ENCODE measurements around the gene PPP1R9A. TPM values are rescaled to one million over a fixed set of nuclear protein-coding genes. Genes with fewer than 3 reads are reported as not detected.

PPP1R9A gene
- total and polyA plus RNA-seq, 12 donors = 1.4 to 41.9 (median 29.1) TPM

GRCh38 chr7:95200741-95201140 lies 293.3 kb downstream of the PPP1R9A start:
- 87 to 94% methylated on average over 1 of the region's 1 CpG for WGBS, 2 donors
- TF ChIP-seq, protein P1, sequence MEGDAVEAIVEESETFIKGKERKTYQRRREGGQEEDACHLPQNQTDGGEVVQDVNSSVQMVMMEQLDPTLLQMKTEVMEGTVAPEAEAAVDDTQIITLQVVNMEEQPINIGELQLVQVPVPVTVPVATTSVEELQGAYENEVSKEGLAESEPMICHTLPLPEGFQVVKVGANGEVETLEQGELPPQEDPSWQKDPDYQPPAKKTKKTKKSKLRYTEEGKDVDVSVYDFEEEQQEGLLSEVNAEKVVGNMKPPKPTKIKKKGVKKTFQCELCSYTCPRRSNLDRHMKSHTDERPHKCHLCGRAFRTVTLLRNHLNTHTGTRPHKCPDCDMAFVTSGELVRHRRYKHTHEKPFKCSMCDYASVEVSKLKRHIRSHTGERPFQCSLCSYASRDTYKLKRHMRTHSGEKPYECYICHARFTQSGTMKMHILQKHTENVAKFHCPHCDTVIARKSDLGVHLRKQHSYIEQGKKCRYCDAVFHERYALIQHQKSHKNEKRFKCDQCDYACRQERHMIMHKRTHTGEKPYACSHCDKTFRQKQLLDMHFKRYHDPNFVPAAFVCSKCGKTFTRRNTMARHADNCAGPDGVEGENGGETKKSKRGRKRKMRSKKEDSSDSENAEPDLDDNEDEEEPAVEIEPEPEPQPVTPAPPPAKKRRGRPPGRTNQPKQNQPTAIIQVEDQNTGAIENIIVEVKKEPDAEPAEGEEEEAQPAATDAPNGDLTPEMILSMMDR (IDR thresholded peaks at IDR 0.05) = no peak
- H3K27me3 ChIP-seq = no peaks in the 10 kb centered on the region
- peaks cover 0 to 4% (median 0%) of the 10 kb centered on the region in 9 donors for H3K4me1 ChIP-seq
- no peak for DNase-seq
- H3K9me3 ChIP-seq = no peaks in the 10 kb centered on the region
- no peak for ATAC-seq
- no peak overlapping the region for H3K4me3 ChIP-seq
- H3K27ac ChIP-seq = no peak overlapping the region
- no peaks in the 10 kb centered on the region for H3K36me3 ChIP-seq
- intact Hi-C loops (cut with DNase I) = loop anchor here in 1 of 10 donors (10.0 kb wide), 1 partner anchor 536 kb away; no protein-coding TSS in a partner anchor

- peaks cover 0 to 4% (median 0%) of the 10 kb centered on the region in 9 donors for H3K4me1 ChIP-seq
- DNase-seq = no peak
- H3K4me3 ChIP-seq = no peak overlapping the region
- H3K27ac ChIP-seq = no peak overlapping the region
- no peaks in the 10 kb centered on the region for H3K27me3 ChIP-seq
- TF ChIP-seq, protein P1 (IDR thresholded peaks at IDR 0.05) = no peak
- no peaks in the 10 kb centered on the region for H3K9me3 ChIP-seq
- no peaks in the 10 kb centered on the region for H3K36me3 ChIP-seq
- intact Hi-C loops (cut with DNase I) = loop anchor here in 1 of 10 donors (10.0 kb wide), 1 partner anchor 537 kb away; no protein-coding TSS in a partner anchor
- ATAC-seq = no peak
Measured at GRCh38 chr7:95201727-95202126, 294.3 kb downstream of the PPP1R9A start.

DNA sequence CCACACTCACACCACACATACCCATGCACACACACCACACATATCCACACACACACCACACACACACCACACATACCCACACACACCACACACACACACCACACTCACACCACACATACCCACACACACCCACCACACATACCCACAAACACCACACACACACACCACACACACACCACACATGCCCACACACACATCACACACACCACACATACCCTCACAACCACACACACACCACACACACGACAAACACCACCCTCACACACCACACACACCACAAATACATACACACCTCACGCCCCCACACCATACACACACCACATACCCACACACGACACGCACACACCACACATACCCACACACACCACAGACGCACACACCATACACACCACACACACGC lies 297.2 kb downstream of the PPP1R9A start:
- TF ChIP-seq, protein P1 (IDR thresholded peaks at IDR 0.05) = no peak
- Histone ChIP-seq H3K27me3 (no peaks in the 10 kb centered on the region), H3K27ac (no peak overlapping the region), H3K36me3 (no peaks in the 10 kb centered on the region), H3K4me1 (peaks cover 0 to 4% (median 0%) of the 10 kb centered on the region in 9 donors), H3K4me3 (no peak overlapping the region), H3K9me3 (no peaks in the 10 kb centered on the region)
- ATAC-seq = no peak
- no peak for DNase-seq
- WGBS, 2 donors = 96 to 98% methylated on average over 6 of the region's 6 CpGs
- intact Hi-C loops (cut with DNase I) = loop anchor here in 1 of 10 donors (10.0 kb wide), 1 partner anchor 540 kb away; no protein-coding TSS in a partner anchor

GRCh38 chr7:95205665-95206225 lies 298.4 kb downstream of the PPP1R9A start:
- Histone ChIP-seq H3K4me1 (peaks cover 0 to 4% (median 0%) of the 10 kb centered on the region in 9 donors), H3K27me3 (no peaks in the 10 kb centered on the region), H3K4me3 (no peak overlapping the region), H3K36me3 (no peaks in the 10 kb centered on the region), H3K9me3 (no peaks in the 10 kb centered on the region), H3K27ac (no peak overlapping the region)
- intact Hi-C loops (cut with DNase I) = loop anchor here in 1 of 10 donors (10.0 kb wide), 1 partner anchor 541 kb away; no protein-coding TSS in a partner anchor
- no peak for DNase-seq
- WGBS, 2 donors = 35 to 38% methylated on average over 1 of the region's 1 CpG
- ATAC-seq = no peak
- TF ChIP-seq, protein P1 (IDR thresholded peaks at IDR 0.05) = no peak

All from heart right ventricle (tissue), 16 donors.